ENCODE results near the gene SCUBE1.

GRCh38 chr22:43344520-43344787 lies 1.3 kb upstream of the SCUBE1 start:
- TF ChIP-seq CTCF (IDR thresholded peaks at IDR 0.05) = no peak
- no peak for TF ChIP-seq POLR2A (IDR thresholded peaks at IDR 0.05)
